GM18508 (cell line): ENCODE results near the gene TMEM140.
"Not testable (repeated sequence)": the region's sequence is repeated elsewhere in the genome, so short reads cannot be mapped to it uniquely, and the experiment has no call there.

ENCODE experiments used
- ATAC-seq: cut with Tn5 transposase; IDR thresholded peaks from one replicate; pipeline ENCODE4 v1.9.1; 2021; ENCODE audit warnings: moderate number of reproducible peaks; ENCODE audit not compliant: insufficient read depth, unreplicated experiment

TMEM140 gene

DNA sequence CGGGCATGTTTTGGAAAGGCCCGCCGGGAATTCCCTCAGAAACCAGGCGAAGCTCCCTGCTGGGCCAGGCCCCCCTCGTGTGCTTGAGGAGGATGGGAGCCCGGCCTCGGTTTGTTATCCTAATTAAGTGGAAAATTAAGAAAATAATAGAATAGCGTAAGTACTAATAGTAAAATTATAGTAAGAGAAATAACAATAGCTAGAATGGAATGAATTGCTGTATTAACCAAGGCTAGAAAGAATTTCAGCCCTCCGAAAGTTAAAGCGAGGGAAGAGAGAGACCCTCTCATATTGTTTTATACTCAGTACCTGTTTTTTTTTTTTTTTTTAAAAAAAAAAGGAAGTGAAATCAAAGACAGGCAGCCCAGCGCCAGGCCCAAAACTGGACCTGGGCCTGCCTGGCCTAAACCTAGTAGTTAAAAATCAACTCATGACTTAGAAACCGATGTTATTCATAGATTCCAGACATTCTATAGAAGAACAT, 23.2 kb downstream of the TMEM140 start:
- ATAC-seq = peak; percentile 25

GRCh38 chr7:135171581-135172291, 23.9 kb downstream of the TMEM140 start:
- ATAC-seq = not testable (repeated sequence)

GRCh38 chr7:135173916-135174315, 26.0 kb downstream of the TMEM140 start:
- not testable (repeated sequence) for ATAC-seq

DNA sequence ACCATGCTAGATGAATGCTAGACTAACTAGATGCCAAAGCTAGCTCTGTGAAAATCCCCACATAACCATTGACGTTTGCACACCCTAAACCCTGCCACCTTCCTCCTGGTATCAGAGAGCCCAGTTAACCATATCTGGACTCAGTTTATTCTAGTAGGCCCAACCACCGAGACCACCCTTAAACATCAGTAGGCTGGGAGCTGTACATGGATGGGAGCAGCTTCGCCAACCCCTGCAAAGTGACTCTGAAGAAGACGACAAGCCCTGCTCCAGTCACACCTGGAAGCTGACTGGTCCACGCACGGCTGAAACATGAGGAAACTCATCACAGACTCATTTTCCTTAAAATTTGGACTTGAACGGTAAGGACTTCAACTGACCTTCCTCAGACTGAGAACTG, 27.1 kb downstream of the TMEM140 start:
- ATAC-seq = no peak

DNA sequence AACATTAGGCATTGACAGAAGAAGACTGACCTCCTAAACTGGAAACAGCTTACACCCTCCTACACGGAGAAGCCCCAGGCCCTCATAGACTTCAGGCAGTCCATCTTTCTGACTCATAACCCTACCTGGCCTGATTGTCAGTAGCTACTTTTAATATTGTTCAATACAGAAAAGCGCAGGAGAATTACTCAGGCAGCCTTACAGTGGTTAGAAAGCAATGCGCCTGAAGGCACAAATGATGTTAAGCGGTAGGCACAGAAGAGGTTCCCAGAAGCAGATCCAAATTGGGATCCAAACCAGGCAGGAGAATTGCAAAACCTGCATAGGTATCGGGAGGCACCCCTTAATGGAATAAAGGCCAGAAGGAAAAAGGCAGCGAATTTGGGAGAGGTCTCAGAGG, 28.1 kb downstream of the TMEM140 start:
- ATAC-seq = no peak

DNA sequence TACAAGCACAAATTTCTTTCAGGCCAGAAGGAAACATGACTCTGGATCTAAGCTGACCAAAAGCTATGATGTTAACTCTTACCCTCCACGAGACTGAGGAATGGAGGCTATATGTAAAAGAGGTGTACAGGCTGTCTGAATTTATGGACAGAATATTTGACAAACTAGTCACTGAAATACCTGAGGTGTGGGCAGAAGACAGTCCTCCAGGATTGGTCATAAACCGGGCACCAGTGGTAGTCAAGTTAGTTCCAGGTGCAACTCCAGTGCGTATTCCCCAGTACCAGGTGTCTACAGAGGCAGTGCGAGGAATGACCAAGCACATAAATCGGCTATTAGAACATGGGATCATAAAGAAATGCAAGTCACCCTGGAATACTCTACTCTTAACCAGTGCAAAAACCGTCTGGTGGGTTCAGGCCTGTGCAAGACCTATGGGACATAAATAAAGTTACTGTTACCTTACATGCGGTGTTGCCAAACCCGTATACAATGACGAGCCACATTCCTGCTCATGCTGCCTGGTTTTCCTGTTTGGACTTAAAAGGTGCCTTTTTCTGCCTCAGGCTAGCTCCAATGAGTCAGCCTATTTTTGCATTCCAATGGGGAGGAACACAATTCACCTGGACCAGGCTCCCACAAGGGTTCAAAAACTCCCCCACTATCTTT, 29.3 kb downstream of the TMEM140 start:
- no peak for ATAC-seq

DNA sequence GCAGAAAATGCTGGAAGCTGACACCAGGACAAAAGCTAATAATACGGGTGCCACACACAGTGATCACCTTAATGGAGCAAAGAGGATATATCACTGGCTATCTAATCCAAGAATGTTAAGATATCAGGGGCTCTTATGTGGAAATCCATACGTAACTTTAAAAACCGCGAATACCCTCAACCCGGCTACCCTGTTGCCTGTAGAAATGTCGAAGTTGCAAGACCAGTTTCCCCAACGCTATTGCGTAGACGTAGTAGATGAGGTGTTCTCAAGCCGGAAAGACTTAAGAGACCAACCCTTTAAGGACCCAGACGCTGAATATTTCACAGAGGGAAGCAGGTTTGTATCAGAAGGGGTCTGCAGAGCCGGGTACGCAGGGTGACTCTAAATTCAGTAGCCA, 30.5 kb downstream of the TMEM140 start:
- no peak for ATAC-seq

- ATAC-seq = no peak
These were observed 31.6 kb downstream of the TMEM140 start for GRCh38 chr7:135179321-135179925.

DNA sequence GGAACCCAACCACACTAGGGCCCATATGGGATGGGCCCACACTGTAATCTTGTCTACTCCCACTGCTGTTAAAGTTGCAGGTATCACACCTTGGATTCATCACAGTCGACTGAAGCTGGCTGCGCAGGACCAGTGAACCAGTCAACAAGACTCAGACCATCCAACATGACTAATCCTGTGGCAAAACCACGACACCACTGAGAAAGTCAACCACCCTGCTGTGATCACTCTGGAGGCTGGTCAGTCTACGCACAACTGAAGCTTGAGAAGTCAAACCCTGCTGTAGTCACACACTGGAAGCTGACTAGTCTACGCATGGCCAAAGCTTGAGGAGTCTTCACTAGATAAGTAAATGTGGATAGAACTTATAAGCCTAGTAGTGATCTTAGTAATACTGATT, 32.2 kb downstream of the TMEM140 start:
- no peak for ATAC-seq

DNA sequence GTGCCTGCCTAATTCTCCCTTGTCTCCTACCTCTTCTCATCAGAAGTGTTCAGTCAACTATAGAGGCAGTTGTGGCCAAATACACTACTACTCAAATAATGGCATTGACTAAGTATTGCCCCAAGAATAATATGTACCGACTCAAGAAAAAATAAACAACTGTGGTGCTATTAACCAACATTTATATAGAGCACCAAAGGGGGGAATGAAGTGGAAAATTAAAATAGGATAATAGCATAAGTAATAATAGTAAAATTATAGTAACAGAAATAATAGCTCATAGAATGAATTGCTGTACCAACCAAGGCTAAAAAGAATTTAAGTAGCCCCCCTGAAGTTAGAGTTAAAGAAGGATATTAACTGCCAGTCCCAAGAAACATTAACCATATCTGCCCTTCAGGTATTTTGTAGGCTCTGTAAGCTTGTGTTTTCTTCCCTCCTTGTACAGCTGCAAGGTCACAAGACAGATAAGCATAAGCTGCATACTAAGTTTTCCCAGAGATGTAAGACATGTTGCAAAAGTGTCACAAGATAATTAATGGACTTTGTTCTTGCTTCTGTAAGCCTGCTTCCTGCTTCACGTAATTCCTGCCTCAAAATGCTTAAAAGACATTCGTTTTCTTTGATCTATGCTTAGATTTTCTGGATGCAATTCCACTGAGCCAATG, 33.5 kb downstream of the TMEM140 start:
- ATAC-seq = no peak

- no peak for ATAC-seq
These were observed 34.2 kb downstream of the TMEM140 start for GRCh38 chr7:135181929-135182678.

- no peak for ATAC-seq
These were observed 35.6 kb downstream of the TMEM140 start for GRCh38 chr7:135183478-135183877.

DNA sequence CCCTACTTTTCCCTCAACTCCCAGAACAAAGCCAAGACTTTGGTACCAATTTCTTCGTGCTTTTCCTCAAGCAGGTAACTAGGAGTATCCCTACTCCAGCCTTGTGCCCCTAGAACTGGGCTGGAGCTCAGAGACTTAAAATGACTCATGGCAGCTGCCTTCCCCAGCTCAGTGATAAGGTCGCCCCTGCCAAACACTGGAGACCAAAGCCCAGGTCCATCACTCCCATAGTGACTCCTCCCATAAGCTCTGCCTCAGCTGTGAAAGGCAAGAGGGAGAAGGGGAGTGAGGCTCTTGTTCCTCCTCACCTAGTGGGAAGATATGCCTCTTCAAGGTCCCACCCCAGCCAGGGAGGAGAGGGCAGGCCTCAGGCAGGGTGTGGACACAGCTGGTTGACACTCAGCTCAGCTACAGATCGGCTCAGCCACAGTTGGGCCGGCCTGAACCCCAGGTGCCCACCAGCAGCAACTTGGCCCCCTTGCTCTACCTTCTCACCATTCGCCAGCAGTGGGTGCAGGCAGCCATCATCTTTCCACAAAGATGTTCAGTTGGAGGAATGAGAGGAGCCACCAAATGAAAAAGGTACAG, 36.5 kb downstream of the TMEM140 start:
- ATAC-seq = no peak

- ATAC-seq = no peak
These were observed 37.8 kb downstream of the TMEM140 start for GRCh38 chr7:135185471-135186260.

DNA sequence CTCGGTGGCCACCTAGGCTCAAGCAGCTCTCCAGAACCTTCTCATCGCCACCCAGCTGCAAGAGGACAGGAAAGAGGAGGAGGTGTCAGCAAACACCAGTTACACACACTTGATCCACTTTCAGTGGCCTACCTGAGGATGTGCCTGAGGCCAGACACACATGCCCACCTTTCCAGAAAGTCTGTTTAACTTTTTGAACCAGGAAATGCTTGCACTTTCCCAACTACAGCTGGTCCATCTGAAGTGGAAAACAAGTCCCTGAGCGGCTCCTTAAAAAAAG, 38.3 kb downstream of the TMEM140 start:
- no peak for ATAC-seq

DNA sequence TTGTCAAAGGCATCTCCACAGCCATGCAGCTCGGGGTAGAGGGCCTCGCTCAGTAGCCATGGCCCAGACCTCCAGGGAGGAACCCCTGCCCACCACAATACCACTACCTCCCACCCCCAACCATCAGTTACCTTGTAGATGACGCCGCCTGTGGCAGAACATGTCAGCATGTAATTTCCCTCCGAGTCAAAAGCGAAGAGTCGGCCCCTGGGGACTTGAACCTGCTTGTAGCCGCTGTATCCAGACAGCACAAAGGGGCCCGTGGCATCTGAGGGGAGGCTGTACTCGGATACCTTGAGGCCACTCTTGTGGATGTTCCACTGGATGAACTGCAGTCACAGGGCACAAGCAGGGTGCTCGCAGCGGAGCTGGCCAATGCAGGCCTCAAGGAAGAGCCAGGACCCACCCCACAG, 39.0 kb downstream of the TMEM140 start:
- ATAC-seq = peak; percentile 39

GRCh38 chr7:135188298-135188984, 40.6 kb downstream of the TMEM140 start:
- no peak for ATAC-seq

DNA sequence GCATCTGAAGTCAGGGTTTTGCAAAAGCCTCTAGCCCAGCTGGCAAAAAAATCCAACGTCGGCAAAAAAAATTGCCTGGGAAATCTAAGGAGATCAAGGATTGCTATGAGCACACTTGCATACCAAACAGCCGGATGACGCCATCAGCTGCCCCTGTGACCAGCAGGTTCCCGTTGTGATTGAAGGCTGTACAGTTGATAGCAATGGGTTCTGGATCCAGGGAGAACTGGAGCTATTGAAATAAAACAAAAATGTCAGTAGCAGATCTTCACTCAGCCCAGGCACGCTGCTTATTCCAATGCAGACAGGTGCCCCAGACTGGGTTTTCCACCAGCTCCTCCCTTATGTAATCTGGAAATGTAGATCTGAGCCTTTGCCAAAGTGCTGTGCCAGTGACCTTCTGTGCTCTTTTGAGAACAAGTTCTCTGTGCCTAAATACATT, 41.4 kb downstream of the TMEM140 start:
- no peak for ATAC-seq

DNA sequence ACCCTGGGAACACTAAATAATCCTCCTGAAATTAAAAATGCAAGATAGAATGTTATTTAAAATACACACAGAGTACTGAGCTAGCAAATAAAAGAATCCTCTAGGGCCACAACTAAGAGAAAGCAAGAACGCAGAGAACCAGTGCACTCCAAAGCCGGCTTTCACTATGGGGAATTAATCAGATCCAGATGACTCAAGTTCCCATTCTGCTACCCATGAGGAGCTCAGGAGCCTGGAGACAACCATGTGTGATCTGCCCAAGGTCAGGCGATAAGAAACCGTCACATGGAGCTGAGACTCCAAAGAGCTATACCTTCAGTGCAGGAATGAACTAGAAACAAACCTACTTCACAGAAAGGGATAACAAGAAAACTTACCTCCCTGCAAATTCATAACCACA, 42.1 kb downstream of the TMEM140 start:
- no peak for ATAC-seq
